BLaER1 (cell line): Measurements from ENCODE around the gene UBASH3B.
"Not testable (repeated sequence)": the region's sequence is repeated elsewhere in the genome, so short reads cannot be mapped to it uniquely, and the experiment has no call there.

Source experiments
- H3K27ac ChIP-seq: shearing (Covaris generic); formaldehyde crosslinking; 2 replicates; pipeline ENCODE4 v1.8.1; 2022
- H3K27me3 ChIP-seq: shearing (Covaris generic); formaldehyde crosslinking; 2 replicates; pipeline ENCODE4 v1.8.1; 2022
- H3K36me3 ChIP-seq: shearing (Covaris generic); formaldehyde crosslinking; 2 replicates; pipeline ENCODE4 v1.8.1; 2022
- H3K4me1 ChIP-seq: shearing (Covaris generic); formaldehyde crosslinking; 2 replicates; pipeline ENCODE4 v1.8.1; 2022
- H3K4me2 ChIP-seq: shearing (Covaris generic); formaldehyde crosslinking; 2 replicates; pipeline ENCODE4 v1.8.1; 2022
- H3K4me3 ChIP-seq: shearing (Covaris generic); formaldehyde crosslinking; 2 replicates; pipeline ENCODE4 v1.8.1; 2022
- H3K9ac ChIP-seq: shearing (Covaris generic); formaldehyde crosslinking; 2 replicates; pipeline ENCODE4 v1.8.1; 2022
- H3K9me3 ChIP-seq: shearing (Covaris generic); formaldehyde crosslinking; 2 replicates; pipeline ENCODE4 v1.8.1; 2022
- H4K20me1 ChIP-seq: shearing (Covaris generic); formaldehyde crosslinking; 2 replicates; pipeline ENCODE4 v1.8.1; 2022
- Cebpa-rat ChIP-seq: shearing (Covaris generic); IDR thresholded peaks from 2 replicates; pipeline ENCODE4 v1.8.1; 2022

The UBASH3B gene

DNA sequence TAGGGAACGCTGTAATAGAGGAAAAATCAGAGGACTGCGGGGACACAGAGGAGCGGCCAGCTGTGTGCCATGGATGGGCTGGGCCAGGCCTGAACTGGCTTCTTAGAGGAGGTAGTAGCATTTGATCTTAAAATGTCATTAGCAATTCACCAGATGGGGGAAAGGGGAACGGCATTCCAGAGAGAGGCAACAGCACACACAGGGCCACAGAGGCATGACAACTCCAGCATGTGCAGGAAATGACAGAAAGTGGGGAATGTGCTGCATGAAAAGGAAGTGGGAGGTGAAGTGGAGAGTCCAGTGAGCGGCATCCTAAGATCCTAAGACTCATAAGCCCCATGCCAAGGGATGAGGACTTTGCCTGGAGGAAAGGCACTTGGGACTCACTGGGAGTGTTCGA lies 69.0 kb downstream of the UBASH3B start:
- TF ChIP-seq Cebpa-rat: no peak
- H3K4me3 ChIP-seq: peak overlapping the region; percentile 63; the same call in 1 of the 2 replicates
- H3K4me2 ChIP-seq: peak overlapping the region; percentile 97
- H3K27me3 ChIP-seq: no peaks in the 10 kb centered on the region
- peak overlapping the region; percentile 69 for H3K9ac ChIP-seq
- no peaks in the 10 kb centered on the region for H3K9me3 ChIP-seq
- H3K4me1 ChIP-seq: peaks cover 99% of the 10 kb centered on the region
- H3K36me3 ChIP-seq: peaks cover 30% of the 10 kb centered on the region
- H3K27ac ChIP-seq: peak overlapping the region; percentile 93
- peaks cover 41% of the 10 kb centered on the region for H4K20me1 ChIP-seq

DNA sequence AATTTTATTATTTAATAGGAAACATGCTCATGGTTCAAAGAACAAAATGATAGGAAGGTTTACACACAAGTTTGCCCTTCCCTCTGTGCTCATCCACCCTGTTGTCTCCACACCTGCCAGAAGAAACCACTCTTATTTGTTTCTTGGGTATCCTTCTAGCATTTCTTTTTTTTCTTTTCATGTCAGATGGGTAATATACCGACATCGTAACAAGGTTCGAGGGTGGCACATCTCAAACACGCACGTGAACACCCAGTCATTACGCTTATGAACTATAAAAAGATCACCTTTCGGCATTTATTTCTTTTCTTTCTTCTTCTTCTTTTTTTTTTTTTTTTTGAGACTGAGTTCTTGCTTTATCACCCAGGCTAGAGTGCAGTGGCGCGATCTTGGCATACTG lies 70.5 kb downstream of the UBASH3B start:
- peak overlapping the region; percentile 95 for H3K4me2 ChIP-seq

DNA sequence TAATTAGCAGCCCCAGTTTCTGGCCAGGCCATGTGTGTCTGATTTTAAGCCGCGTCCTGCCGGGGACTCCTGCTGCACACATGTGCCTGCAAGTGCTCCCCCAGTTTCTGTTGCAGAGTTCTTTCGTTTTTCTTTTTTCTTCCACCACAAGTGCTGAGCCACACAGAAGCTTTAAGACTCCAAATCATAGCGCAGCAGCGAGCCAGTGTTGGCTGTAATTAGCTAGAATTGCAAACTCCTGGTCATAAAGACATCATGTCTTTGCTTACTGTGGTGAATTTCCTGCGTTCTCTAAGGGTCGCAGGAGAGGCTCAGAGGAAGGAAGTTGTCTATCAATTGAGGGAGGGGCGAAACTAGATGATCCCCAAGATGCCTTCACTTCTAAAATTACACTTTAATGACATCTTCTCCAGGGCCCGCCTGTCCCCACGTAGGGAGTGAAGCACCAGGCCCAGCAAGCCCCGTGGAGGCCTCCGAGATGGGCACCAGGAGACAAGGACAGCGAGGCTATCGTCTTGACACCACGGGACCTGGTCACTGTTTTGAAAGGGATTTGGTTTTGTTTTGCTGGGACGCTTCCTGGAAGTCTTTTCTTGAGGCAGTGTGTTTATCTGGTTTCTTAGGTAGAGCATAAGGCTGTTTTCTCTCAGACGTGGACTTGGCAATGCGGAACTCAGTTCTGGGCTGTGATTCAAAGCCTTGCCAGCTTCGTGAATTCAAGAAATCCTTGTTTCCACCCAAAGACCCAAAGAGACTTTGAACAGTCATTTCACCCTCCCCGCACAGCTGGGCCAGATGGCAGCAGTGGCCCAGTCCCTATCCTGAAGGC lies 71.8 kb downstream of the UBASH3B start:
- no peak for TF ChIP-seq Cebpa-rat
- Histone ChIP-seq H3K4me2 (peak overlapping the region; percentile 95), H3K4me3 (peak overlapping the region; percentile 58), H3K4me1 (peaks cover 99% of the 10 kb centered on the region), H3K9ac (peak overlapping the region; percentile 72), H3K9me3 (no peaks in the 10 kb centered on the region), H3K36me3 (peaks cover 51% of the 10 kb centered on the region), H4K20me1 (peaks cover 69% of the 10 kb centered on the region), H3K27ac (peak overlapping the region; percentile 82), H3K27me3 (no peaks in the 10 kb centered on the region)

More for the DNA sequence above, 70.5 kb downstream of the UBASH3B start:
- Histone ChIP-seq H3K4me1 (peaks cover 99% of the 10 kb centered on the region), H3K9ac (peak overlapping the region; percentile 72), H3K9me3 (no peaks in the 10 kb centered on the region), H3K4me3 (peak overlapping the region; percentile 58), H3K27me3 (no peaks in the 10 kb centered on the region), H3K36me3 (peaks cover 43% of the 10 kb centered on the region), H4K20me1 (peaks cover 56% of the 10 kb centered on the region), H3K27ac (peak overlapping the region; percentile 82)
- no peak for TF ChIP-seq Cebpa-rat

DNA sequence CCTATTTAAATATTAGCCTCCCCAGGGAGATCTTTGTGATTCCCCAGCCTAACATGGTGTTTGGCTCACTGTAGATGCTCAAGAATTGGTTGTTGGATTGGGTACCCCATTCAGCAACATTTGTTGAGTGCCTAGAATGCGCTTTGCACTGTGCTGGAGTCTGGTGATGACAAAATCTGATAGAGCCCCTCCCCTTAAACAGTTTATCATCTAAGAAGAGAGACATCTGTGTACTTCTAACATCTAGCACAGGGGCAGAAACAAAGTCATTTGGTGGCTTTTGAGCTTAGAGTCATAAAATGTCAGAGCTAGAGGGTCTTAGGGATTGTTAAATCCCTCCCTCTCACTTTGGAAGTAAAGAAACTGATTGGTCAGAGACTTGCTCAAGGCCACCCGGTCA lies 73.0 kb downstream of the UBASH3B start:
- Histone ChIP-seq H3K4me2 (peak overlapping the region; percentile 95), H3K4me1 (peaks cover 99% of the 10 kb centered on the region), H3K9ac (peak overlapping the region; percentile 72; the same call in 1 of the 2 replicates)

DNA sequence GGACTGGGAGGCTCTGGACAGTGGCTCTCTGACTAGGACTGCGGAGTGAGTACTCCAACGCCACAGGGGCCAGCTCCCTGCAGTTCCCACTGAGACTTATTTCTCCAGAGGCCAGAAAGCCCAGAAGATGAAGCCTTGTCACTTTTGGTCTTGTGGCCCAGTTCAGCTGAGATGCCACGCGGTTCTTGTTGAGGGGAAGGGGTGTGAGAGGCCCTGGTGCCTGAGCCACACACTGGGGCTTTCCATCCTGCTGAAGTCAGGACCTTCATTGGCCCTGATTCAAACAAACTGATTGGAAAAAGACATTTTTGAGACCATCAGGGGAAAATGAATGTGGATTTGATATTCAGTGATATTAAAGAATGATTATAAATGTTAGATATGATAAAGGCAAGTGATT lies 73.6 kb downstream of the UBASH3B start:
- H3K4me2 ChIP-seq: peak overlapping the region; percentile 95
- H3K4me1 ChIP-seq: peaks cover 99% of the 10 kb centered on the region
- no peaks in the 10 kb centered on the region for H3K9me3 ChIP-seq
- no peak overlapping the region for H3K4me3 ChIP-seq
- H4K20me1 ChIP-seq: peaks cover 77% of the 10 kb centered on the region
- peak overlapping the region; percentile 82 for H3K27ac ChIP-seq
- no peak for TF ChIP-seq Cebpa-rat
- H3K27me3 ChIP-seq: no peaks in the 10 kb centered on the region
- peak overlapping the region; percentile 72; the same call in 1 of the 2 replicates for H3K9ac ChIP-seq
- H3K36me3 ChIP-seq: peaks cover 68% of the 10 kb centered on the region

More for the DNA sequence above, 73.0 kb downstream of the UBASH3B start:
- H4K20me1 ChIP-seq: peaks cover 77% of the 10 kb centered on the region
- peaks cover 62% of the 10 kb centered on the region for H3K36me3 ChIP-seq
- H3K4me3 ChIP-seq: no peak overlapping the region
- no peaks in the 10 kb centered on the region for H3K27me3 ChIP-seq
- H3K9me3 ChIP-seq: no peaks in the 10 kb centered on the region
- TF ChIP-seq Cebpa-rat: no peak
- peak overlapping the region; percentile 82 for H3K27ac ChIP-seq

DNA sequence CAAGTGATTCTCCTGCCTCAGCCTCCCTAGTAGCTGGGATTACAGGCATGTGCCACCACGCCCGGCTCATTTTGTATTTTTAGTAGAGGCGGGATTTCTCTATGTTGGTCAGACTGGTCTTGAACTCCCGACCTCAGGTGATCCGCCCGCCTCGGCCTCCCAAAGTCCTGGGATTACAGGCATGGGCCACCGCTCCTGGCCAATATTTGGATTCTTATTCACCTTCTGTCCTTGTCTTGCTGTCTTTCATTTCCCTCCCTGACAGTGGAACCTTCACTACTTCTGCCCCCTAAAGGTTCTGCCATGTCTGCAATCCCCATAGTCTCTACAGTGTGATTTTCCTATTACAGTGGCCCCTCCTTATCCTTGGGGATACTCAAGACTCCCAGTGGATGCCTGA lies 75.2 kb downstream of the UBASH3B start:
- peak overlapping the region; percentile 57; the same call in 1 of the 2 replicates for H3K27ac ChIP-seq
- peaks cover 87% of the 10 kb centered on the region for H4K20me1 ChIP-seq
- peaks cover 79% of the 10 kb centered on the region for H3K36me3 ChIP-seq
- H3K4me3 ChIP-seq, H3K9ac ChIP-seq, H3K27me3 ChIP-seq, H3K9me3 ChIP-seq: not testable (repeated sequence)
- H3K4me2 ChIP-seq: peak overlapping the region; percentile 95
- H3K4me1 ChIP-seq: peaks cover 100% of the 10 kb centered on the region

DNA sequence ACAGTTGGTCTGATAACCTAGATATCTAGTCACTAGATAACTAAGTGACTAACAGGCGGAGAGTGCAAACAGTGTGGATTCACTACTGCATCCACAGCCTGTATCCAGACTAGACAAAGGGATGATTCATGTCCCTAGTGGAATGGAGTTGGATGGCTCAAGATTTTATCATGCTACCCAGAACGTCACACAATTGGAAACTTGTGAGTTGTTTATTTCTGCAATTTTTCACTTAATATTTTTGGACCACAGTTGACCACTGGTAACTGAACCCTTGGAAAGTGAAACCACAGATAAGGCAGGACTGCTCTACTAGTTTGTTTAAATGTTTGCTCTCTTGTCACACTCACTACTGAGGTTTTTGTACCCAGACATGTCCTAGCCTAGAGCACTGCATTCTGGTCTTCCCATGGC lies 76.0 kb downstream of the UBASH3B start:
- Histone ChIP-seq H3K27me3 (no peaks in the 10 kb centered on the region), H3K27ac (peak overlapping the region; percentile 57), H3K4me2 (peak overlapping the region; percentile 95), H3K4me1 (peaks cover 100% of the 10 kb centered on the region), H4K20me1 (peaks cover 95% of the 10 kb centered on the region), H3K9ac (no peak overlapping the region), H3K9me3 (no peaks in the 10 kb centered on the region), H3K4me3 (no peak overlapping the region), H3K36me3 (peaks cover 87% of the 10 kb centered on the region)
- TF ChIP-seq Cebpa-rat: no peak

DNA sequence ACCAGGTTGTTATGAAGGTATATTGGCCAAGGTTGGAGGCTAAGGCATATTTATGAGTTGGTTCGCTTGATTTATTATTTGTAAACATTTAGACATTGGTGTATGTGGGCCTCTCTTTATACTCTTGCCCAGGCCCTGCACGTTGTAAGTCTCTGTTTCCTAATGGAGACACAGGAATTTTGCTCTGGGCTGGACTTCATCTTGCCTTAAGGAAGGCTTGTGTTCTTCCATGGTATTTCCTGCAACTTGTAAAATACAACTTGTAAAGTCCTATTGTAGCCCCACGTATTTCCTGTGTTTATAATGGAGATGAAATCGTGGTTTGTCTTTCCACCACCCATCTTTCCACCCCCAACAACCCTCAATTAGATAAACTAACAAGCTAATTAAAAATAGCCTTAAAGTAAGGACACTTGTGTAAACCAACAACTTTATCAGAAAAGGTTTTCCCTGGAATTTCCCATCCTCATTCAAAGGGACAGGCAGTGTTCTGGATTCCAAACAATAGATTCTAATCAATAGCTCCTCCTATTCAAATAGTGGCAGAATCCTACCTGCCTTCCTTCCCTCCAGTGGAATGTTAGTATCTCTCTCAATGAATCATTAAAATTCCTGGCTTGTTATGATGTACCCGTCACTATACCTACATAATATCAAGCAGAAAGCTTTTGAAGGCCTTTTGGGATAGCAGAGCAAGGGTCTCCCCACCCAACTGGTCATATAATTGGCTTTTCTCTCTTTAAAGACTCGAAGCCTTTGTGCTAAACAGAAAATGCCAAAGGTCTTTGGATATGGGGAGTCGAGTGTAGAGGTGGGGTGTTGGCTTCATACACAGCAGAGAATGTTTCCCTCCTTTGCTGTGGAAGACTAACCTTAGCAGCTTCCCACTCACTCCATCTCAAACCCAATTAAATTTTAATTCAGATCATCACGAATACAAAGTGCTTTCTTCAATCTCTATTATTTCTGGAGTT lies 77.1 kb downstream of the UBASH3B start:
- Histone ChIP-seq H4K20me1 (peaks cover 100% of the 10 kb centered on the region), H3K4me2 (peak overlapping the region; percentile 95), H3K4me3 (no peak overlapping the region), H3K27ac (peak overlapping the region; percentile 57), H3K4me1 (peaks cover 100% of the 10 kb centered on the region), H3K9ac (no peak overlapping the region; the same call in 1 of the 2 replicates), H3K36me3 (peaks cover 94% of the 10 kb centered on the region), H3K27me3 (no peaks in the 10 kb centered on the region), H3K9me3 (no peaks in the 10 kb centered on the region)
- TF ChIP-seq Cebpa-rat: no peak

DNA sequence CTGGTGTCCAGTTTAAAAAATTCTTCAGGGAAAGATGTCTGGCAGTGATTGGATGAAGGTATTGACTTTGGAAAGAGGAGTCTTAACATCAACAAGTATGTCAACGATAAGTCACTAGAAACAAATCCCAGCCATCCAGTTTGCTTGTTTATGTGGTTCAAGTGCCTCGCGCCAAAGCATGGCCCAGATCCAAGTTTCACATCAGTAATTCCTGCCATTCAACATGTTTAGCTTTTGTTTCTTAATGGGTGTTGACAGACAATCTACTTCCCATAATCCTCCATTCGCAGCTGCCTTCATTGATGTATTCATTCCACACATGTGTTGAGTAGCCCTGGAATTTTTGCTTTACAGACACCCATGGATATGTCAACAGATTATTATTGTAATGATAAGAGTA lies 77.8 kb downstream of the UBASH3B start:
- Histone ChIP-seq H3K4me3 (no peak overlapping the region), H3K36me3 (peaks cover 94% of the 10 kb centered on the region), H3K27ac (0 out of 2 replicates have a peak overlapping the region, but pooled peaks have one; percentile 2), H3K27me3 (no peaks in the 10 kb centered on the region), H3K4me2 (peak overlapping the region; percentile 95), H4K20me1 (peaks cover 100% of the 10 kb centered on the region), H3K9me3 (no peaks in the 10 kb centered on the region), H3K9ac (no peak overlapping the region; the same call in 1 of the 2 replicates), H3K4me1 (peaks cover 100% of the 10 kb centered on the region)
- TF ChIP-seq Cebpa-rat: no peak
